ENCODE measurements around the gene RABGGTA.

RABGGTA gene

GRCh38 chr14:24267516-24267915, 3.9 kb downstream of the RABGGTA start:
- Histone ChIP-seq H3K27ac (replicated peaks) (no peak overlapping the region), H3K27me3 (ENCODE audit: insufficient read depth, poor library complexity, severe bottlenecking) (no peaks in the 10 kb centered on the region), H3K4me3 (replicated peaks; ENCODE audit: insufficient read depth, low read length) (no peak overlapping the region)
- TF ChIP-seq GABPA (IDR thresholded peaks at IDR 0.05; ENCODE audit: low read depth) (no peak), CTCF (IDR thresholded peaks at IDR 0.05; ENCODE audit: insufficient read depth, low read length) (no peak), REST (IDR thresholded peaks at IDR 0.05; ENCODE audit: insufficient replicate concordance, low read depth) (no peak), POLR2AphosphoS5 (IDR thresholded peaks at IDR 0.05; ENCODE audit: low read depth) (no peak), SPI1 (IDR thresholded peaks at IDR 0.05; ENCODE audit: borderline replicate concordance, low read depth) (no peak)
- DNase-seq (ENCODE audit: low read depth in 1 of 2, low spot score in 1 of 2): no peak

- no peaks in the 10 kb centered on the region for H3K27me3 ChIP-seq (ENCODE audit: insufficient read depth, poor library complexity, severe bottlenecking)
- no peak overlapping the region for H3K27ac ChIP-seq (replicated peaks)
- DNase-seq (ENCODE audit: low read depth in 1 of 2, low spot score in 1 of 2): no peak
- no peak for TF ChIP-seq CTCF (IDR thresholded peaks at IDR 0.05; ENCODE audit: insufficient read depth, low read length)
- no peak for TF ChIP-seq GABPA (IDR thresholded peaks at IDR 0.05; ENCODE audit: low read depth)
- TF ChIP-seq REST (IDR thresholded peaks at IDR 0.05; ENCODE audit: insufficient replicate concordance, low read depth): no peak
- no peak for TF ChIP-seq SPI1 (IDR thresholded peaks at IDR 0.05; ENCODE audit: borderline replicate concordance, low read depth)
- no peak for TF ChIP-seq POLR2AphosphoS5 (IDR thresholded peaks at IDR 0.05; ENCODE audit: low read depth)
- H3K4me3 ChIP-seq (replicated peaks; ENCODE audit: insufficient read depth, low read length): no peak overlapping the region
These were observed 4.8 kb downstream of the RABGGTA start for GRCh38 chr14:24266344-24267244.

- Histone ChIP-seq H3K27me3 (ENCODE audit: insufficient read depth, poor library complexity, severe bottlenecking) (no peaks in the 10 kb centered on the region), H3K4me3 (replicated peaks; ENCODE audit: insufficient read depth, low read length) (no peak overlapping the region), H3K27ac (replicated peaks) (no peak overlapping the region)
- no peak for DNase-seq (ENCODE audit: low read depth in 1 of 2, low spot score in 1 of 2)
- TF ChIP-seq GABPA (IDR thresholded peaks at IDR 0.05; ENCODE audit: low read depth) (no peak), SPI1 (IDR thresholded peaks at IDR 0.05; ENCODE audit: borderline replicate concordance, low read depth) (no peak), CTCF (IDR thresholded peaks at IDR 0.05; ENCODE audit: insufficient read depth, low read length) (no peak), REST (IDR thresholded peaks at IDR 0.05; ENCODE audit: insufficient replicate concordance, low read depth) (no peak), POLR2AphosphoS5 (IDR thresholded peaks at IDR 0.05; ENCODE audit: low read depth) (no peak)
These were observed 7.1 kb downstream of the RABGGTA start for GRCh38 chr14:24264298-24264697.
